ENCODE data around the gene DNAH6. TPM values are rescaled to one million over a fixed set of nuclear protein-coding genes. Genes with fewer than 3 reads are reported as not detected.

Gene DNAH6
- polyA plus RNA-seq, 2 of the 4 experiments (the other 2 are of a cell fraction), result 0.13 to 0.32 TPM

DNA sequence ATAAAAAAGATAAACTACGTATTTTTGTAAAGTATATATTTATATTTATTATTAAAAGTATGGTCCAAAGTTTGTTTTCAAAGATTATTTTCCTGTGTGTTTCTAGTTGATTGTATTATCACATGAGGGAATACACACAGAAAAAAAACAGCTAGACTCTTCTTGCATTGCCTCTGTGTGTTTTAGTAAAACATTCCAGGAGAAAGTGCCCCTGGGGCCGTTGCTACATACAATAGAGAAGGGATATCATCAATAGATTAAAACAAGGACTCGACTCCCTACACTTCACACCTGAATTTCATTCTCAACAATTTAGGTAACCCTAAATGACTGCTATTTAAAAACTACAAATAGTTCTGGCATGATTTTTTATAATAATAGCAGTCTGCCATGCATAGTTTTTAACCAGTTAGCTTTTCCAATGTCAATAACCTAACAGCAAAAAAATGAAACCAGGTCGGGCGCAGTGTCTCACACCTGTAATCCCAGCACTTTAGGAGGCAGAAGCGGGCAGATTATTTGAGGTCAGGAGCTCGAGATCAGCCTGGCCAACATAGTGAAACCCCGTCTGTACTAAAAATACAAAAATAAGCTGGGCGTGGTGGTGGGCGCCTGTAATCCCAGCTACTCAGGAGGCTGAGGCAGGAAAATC lies 171.3 kb downstream of the DNAH6 start:
- H3K4me2 ChIP-seq, result peak overlapping the region; percentile 18; the same call in 2 of the 3 replicates
- TF ChIP-seq CBX8 (IDR thresholded peaks at IDR 0.05) (no peak), FOXS1 (CRISPR knock-in tag; IDR thresholded peaks at IDR 0.05) (no peak), MAZ (IDR thresholded peaks at IDR 0.05; ENCODE audit: borderline replicate concordance, low read depth, low read length) (no peak)
- WGBS (ENCODE audit: missing lambda C conversion rate), result 59% methylated on average over 10 of the region's 10 CpGs
- ChIA-PET CTCF (interaction anchor here (1.1 to 1.2 kb wide), 3 partner anchors 13 to 59 kb away, joined by 3 to 5 read pairs (median 3); no protein-coding TSS in a partner anchor), POLR2A (no interaction called here)
- no peak for FAIRE-seq
- DNase-seq (ENCODE audit: low read depth in 1 of 2, low spot score in 1 of 2), result no peak
- no peak overlapping the region for H3K27ac ChIP-seq
- no peak overlapping the region for H3K4me3 ChIP-seq
- H3K9me3 ChIP-seq, result no peaks in the 10 kb centered on the region
- peaks cover 18% of the 10 kb centered on the region; the same call in 1 of the 3 replicates for H3K4me1 ChIP-seq
- no peak for ATAC-seq

DNA sequence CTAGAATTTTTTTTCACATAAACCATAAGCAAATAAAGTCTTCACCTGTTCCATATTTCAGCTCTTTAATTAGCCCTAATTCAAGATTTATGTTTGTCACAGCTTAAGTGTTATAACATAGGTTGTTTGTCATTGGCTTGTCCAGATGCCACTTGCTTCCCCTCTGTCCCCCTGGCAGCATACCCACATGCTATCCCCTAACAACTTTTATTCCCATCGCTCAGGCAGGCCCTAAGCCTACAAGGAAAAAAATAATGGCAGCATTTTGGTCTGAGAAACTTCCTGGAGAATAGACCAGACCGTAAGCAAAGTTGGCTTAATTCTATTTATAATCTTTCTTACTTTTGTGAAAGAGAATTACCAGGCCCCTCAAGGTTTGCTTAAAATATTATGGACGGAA lies 173.9 kb downstream of the DNAH6 start:
- no peak for DNase-seq (ENCODE audit: low read depth in 1 of 2, low spot score in 1 of 2)
- TF ChIP-seq RARB (CRISPR knock-in tag; IDR thresholded peaks at IDR 0.05) (no peak), ESRRA (IDR thresholded peaks at IDR 0.05; ENCODE audit: borderline replicate concordance, low read length) (no peak), CHD4 (IDR thresholded peaks at IDR 0.05; ENCODE audit: borderline replicate concordance) (no peak), ZFP36 (IDR thresholded peaks at IDR 0.05; ENCODE audit: borderline replicate concordance, partially characterized antibody) (no peak), CBX2 (IDR thresholded peaks at IDR 0.05; ENCODE audit: borderline replicate concordance, low read depth) (no peak), RCOR1 (IDR thresholded peaks at IDR 0.05; ENCODE audit: low read depth, low read length) (no peak), ZSCAN20 (CRISPR knock-in tag; IDR thresholded peaks at IDR 0.05) (no peak), MAFK (IDR thresholded peaks at IDR 0.05; ENCODE audit: partially characterized antibody) (no peak), EP300 (IDR thresholded peaks at IDR 0.05) (no peak), KDM1A (IDR thresholded peaks at IDR 0.05; ENCODE audit: low read depth) (no peak), FOXS1 (CRISPR knock-in tag; IDR thresholded peaks at IDR 0.05) (no peak), SMC3 (IDR thresholded peaks at IDR 0.05) (no peak), CEBPB (IDR thresholded peaks at IDR 0.05) (no peak), JUN (IDR thresholded peaks at IDR 0.05) (no peak), RNF2 (IDR thresholded peaks at IDR 0.05; ENCODE audit: borderline replicate concordance, low read depth) (no peak)
- TF ChIP-seq, protein P1, sequence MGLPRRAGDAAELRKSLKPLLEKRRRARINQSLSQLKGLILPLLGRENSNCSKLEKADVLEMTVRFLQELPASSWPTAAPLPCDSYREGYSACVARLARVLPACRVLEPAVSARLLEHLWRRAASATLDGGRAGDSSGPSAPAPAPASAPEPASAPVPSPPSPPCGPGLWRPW (IDR thresholded peaks at IDR 0.05), result no peak
- TF ChIP-seq, protein P2, sequence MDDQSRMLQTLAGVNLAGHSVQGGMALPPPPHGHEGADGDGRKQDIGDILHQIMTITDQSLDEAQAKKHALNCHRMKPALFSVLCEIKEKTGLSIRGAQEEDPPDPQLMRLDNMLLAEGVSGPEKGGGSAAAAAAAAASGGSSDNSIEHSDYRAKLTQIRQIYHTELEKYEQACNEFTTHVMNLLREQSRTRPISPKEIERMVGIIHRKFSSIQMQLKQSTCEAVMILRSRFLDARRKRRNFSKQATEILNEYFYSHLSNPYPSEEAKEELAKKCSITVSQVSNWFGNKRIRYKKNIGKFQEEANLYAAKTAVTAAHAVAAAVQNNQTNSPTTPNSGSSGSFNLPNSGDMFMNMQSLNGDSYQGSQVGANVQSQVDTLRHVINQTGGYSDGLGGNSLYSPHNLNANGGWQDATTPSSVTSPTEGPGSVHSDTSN (IDR thresholded peaks at IDR 0.05), result no peak
- TF ChIP-seq, protein P3, sequence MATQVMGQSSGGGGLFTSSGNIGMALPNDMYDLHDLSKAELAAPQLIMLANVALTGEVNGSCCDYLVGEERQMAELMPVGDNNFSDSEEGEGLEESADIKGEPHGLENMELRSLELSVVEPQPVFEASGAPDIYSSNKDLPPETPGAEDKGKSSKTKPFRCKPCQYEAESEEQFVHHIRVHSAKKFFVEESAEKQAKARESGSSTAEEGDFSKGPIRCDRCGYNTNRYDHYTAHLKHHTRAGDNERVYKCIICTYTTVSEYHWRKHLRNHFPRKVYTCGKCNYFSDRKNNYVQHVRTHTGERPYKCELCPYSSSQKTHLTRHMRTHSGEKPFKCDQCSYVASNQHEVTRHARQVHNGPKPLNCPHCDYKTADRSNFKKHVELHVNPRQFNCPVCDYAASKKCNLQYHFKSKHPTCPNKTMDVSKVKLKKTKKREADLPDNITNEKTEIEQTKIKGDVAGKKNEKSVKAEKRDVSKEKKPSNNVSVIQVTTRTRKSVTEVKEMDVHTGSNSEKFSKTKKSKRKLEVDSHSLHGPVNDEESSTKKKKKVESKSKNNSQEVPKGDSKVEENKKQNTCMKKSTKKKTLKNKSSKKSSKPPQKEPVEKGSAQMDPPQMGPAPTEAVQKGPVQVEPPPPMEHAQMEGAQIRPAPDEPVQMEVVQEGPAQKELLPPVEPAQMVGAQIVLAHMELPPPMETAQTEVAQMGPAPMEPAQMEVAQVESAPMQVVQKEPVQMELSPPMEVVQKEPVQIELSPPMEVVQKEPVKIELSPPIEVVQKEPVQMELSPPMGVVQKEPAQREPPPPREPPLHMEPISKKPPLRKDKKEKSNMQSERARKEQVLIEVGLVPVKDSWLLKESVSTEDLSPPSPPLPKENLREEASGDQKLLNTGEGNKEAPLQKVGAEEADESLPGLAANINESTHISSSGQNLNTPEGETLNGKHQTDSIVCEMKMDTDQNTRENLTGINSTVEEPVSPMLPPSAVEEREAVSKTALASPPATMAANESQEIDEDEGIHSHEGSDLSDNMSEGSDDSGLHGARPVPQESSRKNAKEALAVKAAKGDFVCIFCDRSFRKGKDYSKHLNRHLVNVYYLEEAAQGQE (IDR thresholded peaks at IDR 0.05), result no peak
- TF ChIP-seq, protein P4, sequence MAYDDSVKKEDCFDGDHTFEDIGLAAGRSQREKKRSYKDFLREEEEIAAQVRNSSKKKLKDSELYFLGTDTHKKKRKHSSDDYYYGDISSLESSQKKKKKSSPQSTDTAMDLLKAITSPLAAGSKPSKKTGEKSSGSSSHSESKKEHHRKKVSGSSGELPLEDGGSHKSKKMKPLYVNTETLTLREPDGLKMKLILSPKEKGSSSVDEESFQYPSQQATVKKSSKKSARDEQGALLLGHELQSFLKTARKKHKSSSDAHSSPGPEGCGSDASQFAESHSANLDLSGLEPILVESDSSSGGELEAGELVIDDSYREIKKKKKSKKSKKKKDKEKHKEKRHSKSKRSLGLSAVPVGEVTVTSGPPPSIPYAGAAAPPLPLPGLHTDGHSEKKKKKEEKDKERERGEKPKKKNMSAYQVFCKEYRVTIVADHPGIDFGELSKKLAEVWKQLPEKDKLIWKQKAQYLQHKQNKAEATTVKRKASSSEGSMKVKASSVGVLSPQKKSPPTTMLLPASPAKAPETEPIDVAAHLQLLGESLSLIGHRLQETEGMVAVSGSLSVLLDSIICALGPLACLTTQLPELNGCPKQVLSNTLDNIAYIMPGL (CRISPR knock-in tag; IDR thresholded peaks at IDR 0.05; ENCODE audit: borderline replicate concordance), result no peak
- no peak for FAIRE-seq
- no peaks in the 10 kb centered on the region for H3K9me3 ChIP-seq
- POLR2A ChIA-PET, result no interaction called here
- H3K4me2 ChIP-seq, result no peak overlapping the region
- no peak overlapping the region for H3K27ac ChIP-seq
- 57% methylated on average over 3 of the region's 3 CpGs for WGBS (ENCODE audit: missing lambda C conversion rate)
- H3K4me1 ChIP-seq, result peaks cover 18% of the 10 kb centered on the region; the same call in 1 of the 3 replicates
- no peak for ATAC-seq
- CTCF ChIA-PET, result no interaction called here
- H3K4me3 ChIP-seq, result no peak overlapping the region

Measured in A549 (cell line).